SKM-1 treated with dmso at 0.1 percent for 144 hours (cell line): Measurements from ENCODE around the gene EGFLAM.

Experiments used
- DNase-seq: peaks from one replicate; lab custom pipeline; 2025; ENCODE audit not compliant: unreplicated experiment; lab: John Stamatoyannopoulos, UW

The EGFLAM gene

GRCh38 chr5:38258319-38259061, at the start of gene EGFLAM:
EGFLAM (plus strand) TSS chr5:38258559; CDS start chr5:38258755, 196 bp downstream.
- DNase-seq = no peak

- DNase-seq = no peak
Measured at GRCh38 chr5:38208782-38209378, 49.5 kb upstream of the EGFLAM start.

GRCh38 chr5:38210676-38211353, 47.5 kb upstream of the EGFLAM start:
- no peak for DNase-seq

- DNase-seq = no peak
Measured at GRCh38 chr5:38211354-38211710, 47.0 kb upstream of the EGFLAM start.

- DNase-seq = no peak
Measured at GRCh38 chr5:38212307-38212706, 46.1 kb upstream of the EGFLAM start.

- no peak for DNase-seq
Measured at GRCh38 chr5:38226091-38226490, 32.3 kb upstream of the EGFLAM start.

- no peak for DNase-seq
Measured at GRCh38 chr5:38228914-38229313, 29.4 kb upstream of the EGFLAM start.

- DNase-seq = no peak
Measured at GRCh38 chr5:38234737-38235136, 23.6 kb upstream of the EGFLAM start.

- DNase-seq = no peak
Measured at GRCh38 chr5:38237681-38238080, 20.7 kb upstream of the EGFLAM start.

GRCh38 chr5:38240212-38240611, 18.1 kb upstream of the EGFLAM start:
- no peak for DNase-seq

GRCh38 chr5:38241655-38242054, 16.7 kb upstream of the EGFLAM start:
- no peak for DNase-seq

GRCh38 chr5:38245307-38245706, 13.1 kb upstream of the EGFLAM start:
- no peak for DNase-seq

- no peak for DNase-seq
Measured at GRCh38 chr5:38249301-38249700, 9.1 kb upstream of the EGFLAM start.

GRCh38 chr5:38249812-38250211, 8.5 kb upstream of the EGFLAM start:
- DNase-seq = no peak

GRCh38 chr5:38250763-38251448, 7.5 kb upstream of the EGFLAM start:
- DNase-seq = no peak

- no peak for DNase-seq
Measured at GRCh38 chr5:38253759-38254158, 4.6 kb upstream of the EGFLAM start.

GRCh38 chr5:38257308-38258041, 884 bp upstream of the EGFLAM start:
- no peak for DNase-seq

- no peak for DNase-seq
Measured at GRCh38 chr5:38258042-38258318, 379 bp upstream of the EGFLAM start.

- DNase-seq = no peak
Measured at GRCh38 chr5:38259062-38259808, 876 bp downstream of the EGFLAM start.

GRCh38 chr5:38259809-38260160, 1.4 kb downstream of the EGFLAM start:
- DNase-seq = no peak

GRCh38 chr5:38263983-38264382, 5.6 kb downstream of the EGFLAM start:
- DNase-seq = no peak
